Activated T-cell treated with anti-CD3 and anti-CD28 coated beads, Interleukin-2, amount 50 U/mL, for 1 hour (primary cell): ENCODE measurements around the gene HOMER3.
"Not testable (repeated sequence)": the region's sequence is repeated elsewhere in the genome, so short reads cannot be mapped to it uniquely, and the experiment has no call there.

Source experiments
- DNase-seq: peaks from one replicate; pipeline ENCODE4 v3.0.0-alpha.2; 2020

The HOMER3 gene

DNA sequence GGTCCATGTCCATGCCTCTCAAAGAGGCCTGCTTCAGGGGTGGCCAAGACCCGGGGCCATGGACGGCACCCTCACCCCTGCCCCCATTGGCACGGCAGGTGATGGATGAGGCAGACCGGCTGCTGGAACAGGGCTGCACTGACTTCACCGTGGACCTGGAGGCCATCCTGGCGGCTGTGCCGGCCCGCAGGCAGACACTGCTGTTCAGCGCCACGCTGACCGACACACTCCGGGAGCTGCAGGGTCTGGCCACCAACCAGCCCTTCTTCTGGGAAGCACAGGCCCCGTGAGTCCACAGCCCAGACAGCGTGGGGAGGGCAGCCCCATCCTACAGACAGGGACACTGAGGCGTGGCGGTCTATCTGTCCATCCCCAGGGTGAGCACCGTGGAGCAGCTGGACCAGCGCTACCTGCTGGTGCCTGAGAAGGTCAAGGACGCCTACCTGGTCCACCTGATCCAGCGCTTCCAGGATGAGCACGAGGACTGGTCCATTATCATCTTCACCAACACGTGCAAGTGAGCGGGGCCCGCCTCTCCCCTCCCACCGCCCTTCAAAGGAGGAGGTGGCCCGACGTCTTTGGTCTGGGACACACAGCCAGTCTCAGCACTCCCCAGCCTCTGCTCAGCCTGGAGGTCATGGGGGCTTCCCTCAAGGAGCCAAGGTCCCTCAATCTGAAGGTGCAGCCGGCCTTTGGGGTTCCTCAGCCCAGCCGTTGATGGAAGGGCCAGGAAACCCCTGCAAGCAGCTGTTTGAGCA is 18.6 kb downstream of the HOMER3 start:
- DNase-seq, result no peak

DNA sequence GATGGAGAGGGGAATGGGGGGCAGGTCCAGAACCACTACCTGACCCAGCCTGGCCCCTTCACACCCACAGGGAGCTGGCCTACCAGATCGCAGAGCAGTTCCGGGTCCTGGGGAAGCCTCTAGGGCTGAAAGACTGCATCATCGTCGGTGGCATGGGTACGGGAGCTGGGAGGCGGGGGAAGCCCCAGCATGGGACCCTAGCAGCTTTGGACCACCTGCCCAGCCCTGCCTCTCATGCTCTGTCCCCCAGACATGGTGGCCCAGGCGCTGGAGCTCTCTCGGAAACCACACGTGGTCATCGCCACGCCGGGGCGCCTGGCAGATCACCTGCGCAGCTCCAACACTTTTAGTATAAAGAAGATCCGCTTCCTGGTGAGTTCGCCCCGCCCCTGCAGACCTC is 19.4 kb downstream of the HOMER3 start:
- DNase-seq, result no peak

GRCh38 chr19:18920400-18920799 is 20.6 kb downstream of the HOMER3 start:
- DNase-seq, result no peak

DNA sequence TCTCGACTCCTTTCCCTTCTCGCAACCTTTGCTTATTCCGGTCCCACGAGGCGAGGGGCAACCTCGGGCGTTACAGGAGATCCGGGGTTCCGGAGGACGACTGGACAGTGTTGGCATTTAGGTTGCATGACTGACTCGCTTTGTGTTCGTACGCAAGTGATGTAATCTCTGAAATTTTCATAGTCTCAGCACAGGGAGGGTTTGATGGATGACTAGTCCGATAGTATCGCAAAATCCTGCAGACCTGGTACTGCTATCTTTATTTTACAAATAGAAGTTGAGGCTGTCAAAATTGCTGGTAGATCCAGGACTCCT is 21.2 kb downstream of the HOMER3 start:
- DNase-seq, result no peak

DNA sequence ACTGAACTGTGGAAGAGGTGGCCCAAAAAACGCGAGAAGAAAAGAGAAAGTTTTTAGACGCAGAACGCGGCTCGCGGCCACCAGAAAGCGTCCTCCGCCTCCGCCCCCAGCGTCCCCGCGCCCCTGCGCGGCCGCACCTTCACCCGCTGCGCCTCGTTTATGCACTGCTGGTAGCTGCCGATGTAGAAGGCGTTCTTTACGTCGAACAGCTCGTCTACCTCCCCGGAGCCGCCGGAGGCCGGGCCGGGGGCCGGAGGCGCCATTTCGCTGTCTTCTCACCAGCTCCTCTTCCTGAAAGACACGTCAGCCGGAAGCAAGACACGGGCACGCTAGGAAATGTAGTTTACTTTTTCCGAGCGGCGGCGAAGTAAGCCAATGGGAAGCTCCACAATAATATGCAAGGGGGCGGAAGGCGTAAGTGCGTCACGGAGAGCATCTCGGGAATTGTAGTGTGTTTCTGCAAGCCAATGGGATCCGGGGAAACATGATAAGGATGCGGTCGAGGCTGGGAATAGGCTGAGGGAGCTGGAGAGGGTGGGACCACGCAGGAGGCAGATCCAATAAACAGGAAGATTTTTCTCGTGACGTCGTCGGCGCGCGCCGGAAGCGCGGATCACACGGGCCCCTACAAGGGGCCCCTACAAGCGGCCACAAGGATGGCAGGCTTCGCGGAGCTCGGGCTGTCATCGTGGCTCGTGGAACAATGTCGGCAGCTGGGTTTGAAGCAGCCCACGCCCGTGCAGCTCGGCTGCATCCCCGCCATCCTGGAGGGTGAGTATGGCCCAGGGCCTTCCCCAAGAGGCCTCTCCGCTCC is 21.7 kb downstream of the HOMER3 start, which contains the start of the genes COPE and DDX49:
COPE (minus strand) TSS at position 302 of the 814 bp plus-strand sequence; CDS start at position 263, 39 bp downstream.
DDX49 (plus strand) TSS at position 630 of the 814 bp plus-strand sequence; CDS start at position 657, 27 bp downstream.
- DNase-seq, result peak; percentile 96

DNA sequence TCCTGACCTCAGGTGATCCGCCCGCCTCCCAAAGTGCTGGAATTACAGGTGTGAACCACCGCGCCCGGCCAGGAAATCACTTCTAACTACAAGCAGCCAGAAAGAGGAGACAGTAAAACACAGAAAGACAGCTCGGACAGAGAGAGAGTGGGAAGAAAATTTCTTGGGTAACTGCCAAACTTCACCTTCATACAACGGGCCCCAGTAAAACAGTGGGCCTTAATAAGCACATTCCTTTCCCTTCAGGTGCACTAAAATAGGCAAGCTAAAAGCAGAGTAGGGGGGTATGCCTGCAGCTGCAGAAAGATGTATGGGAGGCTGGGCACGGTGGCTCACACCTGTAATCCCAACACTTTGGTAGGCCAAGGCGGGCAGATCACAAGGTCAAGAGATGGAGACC is 23.4 kb downstream of the HOMER3 start:
- not testable (repeated sequence) for DNase-seq

GRCh38 chr19:18915639-18916038 is 25.4 kb downstream of the HOMER3 start:
- DNase-seq, result peak; percentile 43

GRCh38 chr19:18913466-18913865 is 27.6 kb downstream of the HOMER3 start:
- no peak for DNase-seq

DNA sequence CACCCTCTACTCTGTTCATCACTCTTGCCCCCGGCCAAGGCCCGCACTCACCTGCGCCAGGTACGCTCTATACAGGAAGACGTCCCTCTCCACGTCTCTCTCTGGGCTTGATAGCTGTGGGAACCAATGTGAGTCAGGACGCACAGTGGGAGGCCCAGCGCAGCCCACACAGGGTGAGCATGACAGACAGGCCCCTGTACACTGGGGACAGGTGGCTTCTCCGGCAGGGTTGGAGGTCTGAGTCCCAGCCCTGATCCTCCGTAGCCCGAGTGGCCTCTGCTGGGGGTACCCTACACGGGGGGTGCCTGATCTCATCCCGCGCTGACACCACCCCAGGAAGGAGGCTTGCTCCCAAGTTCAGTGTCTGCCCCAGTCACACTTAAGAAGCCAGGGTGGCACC is 28.1 kb downstream of the HOMER3 start:
- no peak for DNase-seq

GRCh38 chr19:18910801-18911436 is 30.1 kb downstream of the HOMER3 start:
- DNase-seq, result no peak

DNA sequence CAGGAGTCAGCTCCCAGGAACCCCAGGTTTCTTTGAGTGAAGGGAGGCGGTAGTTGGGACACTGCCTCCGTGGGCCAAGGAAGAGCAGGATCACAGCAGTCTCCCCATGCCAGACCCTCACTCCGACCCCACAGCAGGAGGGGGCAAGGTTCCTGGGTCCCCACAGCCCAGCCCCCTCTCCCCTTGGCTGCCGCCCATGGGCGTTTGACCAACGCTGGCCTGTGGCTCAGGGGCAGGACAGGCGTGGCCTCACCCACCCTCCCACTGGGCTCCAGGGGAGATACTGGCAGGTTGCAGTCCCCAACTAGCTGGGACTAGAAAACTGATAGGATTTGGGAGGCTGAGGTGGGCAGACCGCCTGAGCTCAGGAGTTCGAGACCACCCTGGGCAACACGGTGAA is 31.0 kb downstream of the HOMER3 start:
- DNase-seq, result no peak

DNA sequence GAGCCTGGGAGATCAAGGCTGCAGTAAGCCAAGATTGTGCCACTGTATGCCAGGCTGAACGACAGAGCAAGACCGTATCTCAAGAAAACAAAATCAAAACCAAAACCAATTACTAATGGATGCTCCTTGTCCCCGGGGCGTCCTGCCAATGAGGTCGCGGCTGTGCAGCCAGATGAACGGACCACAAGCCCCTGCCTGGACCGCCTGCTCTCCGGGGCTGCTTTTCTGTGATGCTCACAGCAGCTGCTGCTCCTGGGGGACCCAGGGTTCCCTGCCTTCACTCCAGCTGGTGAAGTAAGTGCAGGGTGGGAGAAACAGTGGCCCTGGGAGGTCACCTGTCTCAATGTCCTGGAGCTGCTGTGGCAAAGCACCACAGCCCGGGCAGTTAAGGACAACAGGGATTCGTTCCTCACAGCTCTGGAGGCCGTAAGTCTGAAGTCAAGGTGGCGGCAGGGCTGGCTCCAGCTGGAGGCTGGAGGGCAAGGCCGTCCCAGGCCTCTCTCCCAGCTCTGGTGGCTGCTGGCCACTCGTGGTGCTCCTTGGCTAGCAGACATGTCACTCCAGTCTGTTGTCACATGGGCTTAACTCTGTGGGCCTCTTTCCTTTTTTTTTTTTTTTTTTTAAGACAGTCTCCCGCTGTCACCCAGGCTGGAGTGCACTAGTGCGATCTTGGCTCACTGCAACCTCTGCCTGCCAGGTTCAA is 31.9 kb downstream of the HOMER3 start:
- DNase-seq, result no peak

- DNase-seq, result no peak
These were observed 34.2 kb downstream of the HOMER3 start for GRCh38 chr19:18906605-18907519.

- DNase-seq, result no peak
These were observed 35.3 kb downstream of the HOMER3 start for GRCh38 chr19:18905513-18906236.

DNA sequence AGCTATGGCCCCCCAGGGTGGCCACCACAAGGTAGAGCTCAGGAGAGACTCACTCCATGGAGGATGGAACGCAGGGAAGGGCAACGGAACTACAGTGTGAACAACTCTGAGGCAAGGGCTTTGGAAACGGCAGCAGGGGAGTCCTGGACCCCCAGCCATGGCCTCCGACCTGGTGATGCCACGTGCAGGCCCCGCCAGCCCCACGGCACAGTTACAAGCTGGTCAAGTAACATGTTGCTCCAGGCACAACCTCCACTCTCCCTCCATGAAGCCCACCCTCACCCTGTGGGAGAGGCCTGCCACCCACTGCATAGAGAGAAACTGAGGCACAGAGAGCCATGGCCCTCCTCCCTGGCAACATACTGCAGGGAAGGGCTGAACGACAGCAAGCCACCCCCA is 36.0 kb downstream of the HOMER3 start:
- no peak for DNase-seq

- no peak for DNase-seq
These were observed 36.5 kb downstream of the HOMER3 start for GRCh38 chr19:18904334-18905057.

GRCh38 chr19:18903156-18904037 is 37.6 kb downstream of the HOMER3 start:
- DNase-seq, result no peak

GRCh38 chr19:18902519-18902918 is 38.5 kb downstream of the HOMER3 start:
- not testable (repeated sequence) for DNase-seq

DNA sequence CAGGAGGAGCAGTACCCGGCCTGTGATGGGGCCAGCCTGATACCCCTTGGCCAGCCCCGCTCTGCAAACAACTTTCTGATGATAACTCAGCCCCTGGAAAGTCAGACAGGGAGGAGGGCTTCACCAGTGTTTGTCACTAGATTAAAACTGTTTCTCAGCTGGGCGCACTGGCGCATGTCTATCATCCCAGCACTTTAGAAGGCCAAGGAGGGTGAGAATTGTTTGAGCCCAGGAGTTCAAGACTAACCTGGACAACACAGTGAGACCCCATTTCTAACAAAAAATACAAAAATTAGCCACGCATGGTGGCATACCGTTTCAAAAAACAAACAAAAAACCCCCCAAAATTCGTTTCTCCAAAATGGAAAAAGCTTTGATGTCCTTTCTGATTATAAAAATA is 39.5 kb downstream of the HOMER3 start:
- no peak for DNase-seq
